Subcutaneous adipose tissue (tissue), 4 donors: Measurements from ENCODE around the gene DLL4. TPM values are rescaled to one million over a fixed set of nuclear protein-coding genes. Genes with fewer than 3 reads are reported as not detected.

ENCODE experiments used
- total RNA-seq, 4 donors: library from RNA; depleted of rRNA; stranded (reverse); fragments of >200 nt; gene quantifications; one replicate each; pipeline ENCODE4 v1.1.0, GENCODE V29; 2016
- TF ChIP-seq, protein P1 (sequence below): fragments of 450-650 bp; IDR thresholded peaks from one replicate; pipeline ENCODE4 v1.5.1; 2016; ENCODE audit warnings: low read depth, mild to moderate bottlenecking, control low read depth, antibody characterized with exemption, moderate library complexity

The DLL4 gene
- total RNA-seq, 4 donors from 2014 or later = 2.9 to 36.2 (median 9.8) TPM

GRCh38 chr15:40925495-40925862 lies 3.7 kb upstream of the DLL4 start:
- TF ChIP-seq, protein P1, sequence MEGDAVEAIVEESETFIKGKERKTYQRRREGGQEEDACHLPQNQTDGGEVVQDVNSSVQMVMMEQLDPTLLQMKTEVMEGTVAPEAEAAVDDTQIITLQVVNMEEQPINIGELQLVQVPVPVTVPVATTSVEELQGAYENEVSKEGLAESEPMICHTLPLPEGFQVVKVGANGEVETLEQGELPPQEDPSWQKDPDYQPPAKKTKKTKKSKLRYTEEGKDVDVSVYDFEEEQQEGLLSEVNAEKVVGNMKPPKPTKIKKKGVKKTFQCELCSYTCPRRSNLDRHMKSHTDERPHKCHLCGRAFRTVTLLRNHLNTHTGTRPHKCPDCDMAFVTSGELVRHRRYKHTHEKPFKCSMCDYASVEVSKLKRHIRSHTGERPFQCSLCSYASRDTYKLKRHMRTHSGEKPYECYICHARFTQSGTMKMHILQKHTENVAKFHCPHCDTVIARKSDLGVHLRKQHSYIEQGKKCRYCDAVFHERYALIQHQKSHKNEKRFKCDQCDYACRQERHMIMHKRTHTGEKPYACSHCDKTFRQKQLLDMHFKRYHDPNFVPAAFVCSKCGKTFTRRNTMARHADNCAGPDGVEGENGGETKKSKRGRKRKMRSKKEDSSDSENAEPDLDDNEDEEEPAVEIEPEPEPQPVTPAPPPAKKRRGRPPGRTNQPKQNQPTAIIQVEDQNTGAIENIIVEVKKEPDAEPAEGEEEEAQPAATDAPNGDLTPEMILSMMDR = no peak

DNA sequence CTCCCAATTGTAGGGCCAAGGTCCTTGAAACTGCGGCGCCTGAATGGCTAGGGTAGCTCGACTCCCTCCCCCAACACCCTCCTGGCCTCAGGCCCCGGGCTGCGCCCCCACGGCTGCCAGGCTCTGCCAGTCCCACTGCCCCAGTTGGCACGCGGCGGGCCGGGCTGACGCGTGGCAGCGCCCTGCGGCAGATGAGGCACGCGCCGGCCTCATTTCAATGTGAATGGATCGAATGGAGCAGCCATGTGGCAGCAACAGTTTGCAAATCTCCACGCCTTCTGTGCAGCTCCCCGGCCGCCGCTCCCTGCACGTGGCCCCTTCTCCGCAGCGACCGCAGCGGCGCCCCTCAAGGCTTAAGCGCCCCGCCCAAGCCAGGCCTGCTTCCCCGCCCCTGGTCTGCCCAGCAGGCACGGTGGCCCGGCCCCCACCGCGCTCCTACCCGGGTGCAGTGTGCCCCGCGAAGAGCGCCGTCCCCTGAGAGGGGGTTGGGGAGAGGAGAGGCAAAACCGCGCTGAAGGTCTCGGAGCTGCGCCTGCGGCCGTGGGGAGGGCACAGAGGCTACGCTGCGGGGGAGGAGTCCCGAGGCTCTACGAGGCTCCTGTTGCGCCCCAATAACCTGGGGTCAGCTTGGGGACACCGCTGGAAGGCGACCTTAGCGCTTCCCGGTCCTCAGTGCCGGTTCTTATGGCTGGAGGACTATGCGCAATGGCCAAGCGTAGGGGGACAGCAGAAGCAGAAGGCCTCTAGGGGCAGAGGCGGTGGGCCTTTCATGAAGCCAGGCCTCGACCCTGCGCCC lies 3.1 kb upstream of the DLL4 start:
- TF ChIP-seq, protein P1 = no peak

GRCh38 chr15:40926659-40927494 lies 2.3 kb upstream of the DLL4 start:
- TF ChIP-seq, protein P1 = no peak

- TF ChIP-seq, protein P1 = no peak
Measured at GRCh38 chr15:40927495-40927872, 1.7 kb upstream of the DLL4 start.

DNA sequence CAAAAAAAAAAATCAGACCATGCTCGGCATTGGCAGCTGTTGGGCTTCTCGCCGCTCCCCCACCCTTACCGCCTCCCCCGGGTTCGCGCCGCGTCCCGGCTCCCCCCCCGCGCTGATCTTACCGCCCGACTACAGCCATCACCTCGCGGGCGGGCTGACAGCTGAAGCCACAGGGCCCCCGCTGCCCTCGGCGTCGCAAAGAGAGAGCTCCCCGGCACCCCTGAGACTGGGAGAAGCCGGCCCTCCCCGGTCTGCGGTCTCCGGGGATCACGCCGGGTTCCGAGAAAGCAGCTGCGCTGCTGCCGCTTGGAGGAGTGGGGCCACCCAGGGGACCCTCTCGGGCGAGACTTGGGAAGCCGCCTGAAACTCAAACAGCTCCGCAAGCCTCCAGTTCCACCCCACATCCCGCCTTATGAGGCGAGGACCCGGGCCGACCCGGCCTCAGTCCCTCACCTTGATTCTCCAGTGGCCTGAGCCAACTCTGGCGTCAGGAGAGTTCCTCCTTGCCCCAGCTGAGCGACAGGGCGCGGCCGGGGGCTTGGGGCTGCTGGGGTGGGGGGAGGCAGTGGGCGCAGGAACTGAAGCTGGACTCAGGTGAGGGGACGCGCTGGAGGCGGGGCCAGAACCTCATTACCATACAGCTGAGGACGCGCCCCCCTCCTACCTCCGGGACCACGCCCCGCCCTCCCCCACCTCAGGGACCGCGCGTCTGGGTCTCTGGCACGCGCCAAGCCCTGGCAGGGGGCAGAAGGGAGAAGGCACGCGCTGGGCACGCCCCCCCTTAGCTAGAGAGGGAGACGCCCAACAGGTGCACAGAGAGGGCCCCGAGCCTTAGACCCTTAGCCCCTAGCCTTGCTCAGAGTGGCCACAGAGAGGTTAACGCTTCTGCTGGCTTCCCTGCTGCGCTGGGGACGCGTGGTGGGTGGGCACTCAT lies 1.0 kb upstream of the DLL4 start:
- TF ChIP-seq, protein P1 = no peak

DNA sequence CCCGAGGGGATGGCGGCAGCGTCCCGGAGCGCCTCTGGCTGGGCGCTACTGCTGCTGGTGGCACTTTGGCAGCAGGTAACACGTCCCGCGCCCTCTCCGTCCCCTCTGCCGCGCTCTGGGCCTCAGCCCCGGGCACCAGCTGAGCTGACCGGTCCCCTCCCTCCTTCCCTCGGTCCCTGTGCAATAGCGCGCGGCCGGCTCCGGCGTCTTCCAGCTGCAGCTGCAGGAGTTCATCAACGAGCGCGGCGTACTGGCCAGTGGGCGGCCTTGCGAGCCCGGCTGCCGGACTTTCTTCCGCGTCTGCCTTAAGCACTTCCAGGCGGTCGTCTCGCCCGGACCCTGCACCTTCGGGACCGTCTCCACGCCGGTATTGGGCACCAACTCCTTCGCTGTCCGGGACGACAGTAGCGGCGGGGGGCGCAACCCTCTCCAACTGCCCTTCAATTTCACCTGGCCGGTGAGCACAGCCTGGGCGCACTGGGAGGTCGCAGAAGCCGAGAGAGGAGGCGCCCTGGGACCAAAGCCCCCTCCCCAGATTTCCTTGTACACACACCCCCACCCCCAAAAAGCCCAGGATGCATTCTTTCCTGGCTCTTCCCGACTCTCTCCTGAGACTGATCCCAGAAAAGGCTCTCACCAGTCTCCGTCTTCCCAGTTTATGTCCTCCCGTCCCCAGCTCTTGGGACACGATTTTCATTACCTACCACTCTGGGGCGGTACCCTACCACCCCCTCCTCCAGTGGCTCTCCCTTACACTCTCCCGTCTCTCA lies 705 bp downstream of the DLL4 start:
- TF ChIP-seq, protein P1 = no peak
